Kidney (tissue), 14 donors: ENCODE results near the gene LIPA. TPM values are rescaled to one million over a fixed set of nuclear protein-coding genes. Genes with fewer than 3 reads are reported as not detected.

Experiments used
- DNase-seq, 5 donors: peaks; one replicate each; pipeline ENCODE4 v3.0.0-alpha.2; 2013 to 2020
- FAIRE-seq: peaks from 2 replicates; lab custom pipeline; 2012; peaks lifted over from hg19 to GRCh38; lab: Jason Lieb, UNC
- H3K27ac ChIP-seq, 2 donors: one replicate each; pipeline ENCODE4 v1.7.0; 2013; ENCODE audit warnings: low read depth in 2 of 2, low read length in 2 of 2, inconsistent platforms in 1 of 2
- H3K27me3 ChIP-seq: one replicate; pipeline ENCODE4 v1.7.1; 2013; ENCODE audit warnings: low read length, inconsistent platforms; ENCODE audit not compliant: control insufficient read depth, insufficient read depth
- H3K36me3 ChIP-seq, 3 donors: one replicate each; pipeline versions ENCODE4 v1.7.0 to v1.7.1; 2013; ENCODE audit warnings: low read length in 3 of 3, control low read depth in 1 of 3, inconsistent platforms in 1 of 3; ENCODE audit not compliant: insufficient read depth in 3 of 3, control insufficient read depth in 2 of 3
- H3K4me1 ChIP-seq, 3 donors: one replicate each; pipeline versions ENCODE4 v1.7.0 to v1.7.1; 2013; ENCODE audit warnings: low read length in 3 of 3, inconsistent platforms in 1 of 3, low read depth in 1 of 3; ENCODE audit not compliant: control insufficient read depth in 2 of 3, insufficient read depth in 2 of 3
- H3K4me3 ChIP-seq, 3 donors: one replicate each; pipeline versions ENCODE4 v1.7.0 to v1.8.1; 2013; ENCODE audit warnings: low read length in 3 of 3, control low read depth in 1 of 3, inconsistent platforms in 1 of 3
- H3K9ac ChIP-seq, 3 donors: one replicate each; pipeline versions ENCODE4 v1.7.0 to v1.7.1; 2013; ENCODE audit warnings: low read length in 3 of 3, control low read depth in 1 of 3, inconsistent platforms in 1 of 3
- H3K9me3 ChIP-seq, 3 donors: one replicate each; pipeline versions ENCODE4 v1.7.0 to v1.7.1; 2013; ENCODE audit warnings: low read length in 3 of 3, control low read depth in 1 of 3, inconsistent platforms in 1 of 3; ENCODE audit not compliant: control insufficient read depth in 2 of 3, insufficient read depth in 1 of 3
- intact Hi-C: fragments of 100-400 bp; cut with DNase I; formaldehyde crosslinking; loops from one replicate; pipeline ENCODE4 v1.11.1; 2022
- polyA plus RNA-seq: library from polyadenylated mRNA; stranded (reverse); fragments of 350-450 nt; fragmentation: Illumina TruSeq; extraction: RNeasy Lipid Tissue Mini Kit (QIAGEN cat#74804); gene quantifications from one replicate; pipeline ENCODE4 v1.2.3, GENCODE V29; 2014; ENCODE audit warnings: low read depth, low replicate concordance; ENCODE audit not compliant: insufficient read depth
- total RNA-seq: library from RNA; stranded (reverse); fragmentation: NEBNext Ultra II Directional; extraction: Animal tissue kit (Norgen Biotek cat#: 25700); gene quantifications from one replicate; pipeline ENCODE4 v1.2.1, GENCODE V29; 2021
- TF ChIP-seq, protein P1 (sequence below): IDR thresholded peaks from 3 replicates; pipeline ENCODE4 v1.5.1; 2012; ENCODE audit warnings: mild to moderate bottlenecking, moderate library complexity, borderline replicate concordance; ENCODE audit not compliant: insufficient read depth; ENCODE audit errors: extremely low read depth
- donor health status: control.
- donor health status: control.
- donor health status: control.
- donor health status: control.
- donor health status: control.
- donor health status: DM: yes; HTN: yes; CAD: no.
- donor health status: Normal renal cell carcinoma (clear cell type).

Gene LIPA
- total and polyA plus RNA-seq, 2 donors from 2014 or later, result 43.8 to 84.5 TPM

DNA sequence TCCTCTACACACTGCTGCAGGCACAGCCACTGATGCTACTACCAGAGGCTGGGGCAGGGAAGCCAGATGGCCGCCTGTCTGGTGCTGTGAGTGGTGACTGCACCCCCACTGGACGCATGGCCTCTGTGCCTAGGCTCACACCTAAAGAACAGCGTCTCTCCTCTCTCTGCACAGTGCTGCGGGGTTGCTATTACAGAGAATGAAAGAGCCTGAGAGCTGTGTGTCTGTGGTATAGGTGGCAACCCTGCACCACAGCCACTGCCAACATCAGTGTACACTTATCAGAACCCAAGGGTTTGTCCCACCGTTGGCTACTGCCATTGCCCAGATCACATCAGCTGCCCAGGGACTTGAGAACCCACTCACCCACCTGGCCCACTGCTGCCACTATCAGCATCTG is 46.2 kb upstream of the LIPA start:
- intact Hi-C loops, result no loop called here
- H3K27ac ChIP-seq, result no peak overlapping the region
- H3K36me3 ChIP-seq, result no peaks in the 10 kb centered on the region
- DNase-seq (no peak), FAIRE-seq (no peak)
- no peak overlapping the region for H3K9ac ChIP-seq
- no peaks in the 10 kb centered on the region for H3K27me3 ChIP-seq
- no peak overlapping the region for H3K4me3 ChIP-seq
- H3K9me3 ChIP-seq, result no peaks in the 10 kb centered on the region
- peaks cover 4 to 10% (median 7%) of the 10 kb centered on the region in 3 donors for H3K4me1 ChIP-seq
- TF ChIP-seq, protein P1, sequence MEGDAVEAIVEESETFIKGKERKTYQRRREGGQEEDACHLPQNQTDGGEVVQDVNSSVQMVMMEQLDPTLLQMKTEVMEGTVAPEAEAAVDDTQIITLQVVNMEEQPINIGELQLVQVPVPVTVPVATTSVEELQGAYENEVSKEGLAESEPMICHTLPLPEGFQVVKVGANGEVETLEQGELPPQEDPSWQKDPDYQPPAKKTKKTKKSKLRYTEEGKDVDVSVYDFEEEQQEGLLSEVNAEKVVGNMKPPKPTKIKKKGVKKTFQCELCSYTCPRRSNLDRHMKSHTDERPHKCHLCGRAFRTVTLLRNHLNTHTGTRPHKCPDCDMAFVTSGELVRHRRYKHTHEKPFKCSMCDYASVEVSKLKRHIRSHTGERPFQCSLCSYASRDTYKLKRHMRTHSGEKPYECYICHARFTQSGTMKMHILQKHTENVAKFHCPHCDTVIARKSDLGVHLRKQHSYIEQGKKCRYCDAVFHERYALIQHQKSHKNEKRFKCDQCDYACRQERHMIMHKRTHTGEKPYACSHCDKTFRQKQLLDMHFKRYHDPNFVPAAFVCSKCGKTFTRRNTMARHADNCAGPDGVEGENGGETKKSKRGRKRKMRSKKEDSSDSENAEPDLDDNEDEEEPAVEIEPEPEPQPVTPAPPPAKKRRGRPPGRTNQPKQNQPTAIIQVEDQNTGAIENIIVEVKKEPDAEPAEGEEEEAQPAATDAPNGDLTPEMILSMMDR, result no peak

DNA sequence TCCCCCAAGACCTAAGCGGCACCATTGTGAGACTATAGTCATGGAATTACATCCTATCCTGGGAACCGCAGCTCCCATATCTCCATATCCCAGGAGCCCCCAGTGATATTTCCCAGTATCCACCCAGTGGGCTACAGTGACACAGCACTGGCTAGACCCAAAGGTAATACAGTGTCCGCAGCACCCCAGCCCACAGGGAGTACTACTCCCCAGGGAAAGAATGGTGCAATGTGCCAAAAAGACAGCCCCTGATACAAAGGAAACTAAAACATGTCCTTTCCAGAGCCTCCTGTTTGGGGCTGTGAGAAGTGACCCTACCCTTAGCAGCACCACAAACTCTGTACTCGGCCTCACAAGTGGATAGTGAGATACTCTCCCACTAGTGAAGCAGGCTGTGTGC is 45.8 kb upstream of the LIPA start:
- no peaks in the 10 kb centered on the region for H3K9me3 ChIP-seq
- intact Hi-C loops, result no loop called here
- TF ChIP-seq, protein P1, result no peak

DNA sequence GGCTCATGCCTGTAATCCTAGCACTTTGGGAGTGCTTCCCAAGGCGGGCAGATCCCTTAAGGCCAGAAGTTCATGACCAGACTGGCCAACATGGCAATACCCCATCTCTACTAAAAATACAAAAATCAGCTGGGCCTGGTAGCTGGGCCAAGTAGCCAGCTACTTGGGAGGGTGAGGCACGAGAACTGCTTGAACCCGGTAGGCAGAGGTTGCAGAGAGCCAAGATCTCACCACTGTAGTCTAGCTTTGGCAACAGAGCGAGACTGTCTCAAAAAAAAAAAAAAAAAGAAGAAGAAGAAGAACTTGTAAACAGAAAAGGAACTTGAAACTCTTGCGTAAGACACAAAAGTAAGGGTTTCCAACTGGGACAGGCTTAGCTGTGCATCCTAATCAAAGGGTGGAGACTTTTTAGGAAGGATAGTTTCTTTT is 44.7 kb upstream of the LIPA start:
- H3K27ac ChIP-seq, result peak overlapping the region; percentile 53 to 57
- TF ChIP-seq, protein P1, result no peak
- no peaks in the 10 kb centered on the region for H3K36me3 ChIP-seq
- H3K27me3 ChIP-seq, result no peaks in the 10 kb centered on the region
- peaks cover 3 to 9% (median 7%) of the 10 kb centered on the region in 3 donors for H3K4me1 ChIP-seq
- no peaks in the 10 kb centered on the region for H3K9me3 ChIP-seq
- no peak overlapping the region for H3K9ac ChIP-seq
- intact Hi-C loops, result no loop called here
- H3K4me3 ChIP-seq, result no peak overlapping the region
- FAIRE-seq, result peak; percentile 81
- no peak for DNase-seq

More for the DNA sequence above, 45.8 kb upstream of the LIPA start:
- FAIRE-seq, result no peak
- Histone ChIP-seq H3K4me1 (peaks cover 4 to 10% (median 7%) of the 10 kb centered on the region in 3 donors), H3K9ac (no peak overlapping the region), H3K27me3 (no peaks in the 10 kb centered on the region), H3K36me3 (no peaks in the 10 kb centered on the region), H3K4me3 (no peak overlapping the region), H3K27ac (no peak overlapping the region)
- DNase-seq, result no peak

DNA sequence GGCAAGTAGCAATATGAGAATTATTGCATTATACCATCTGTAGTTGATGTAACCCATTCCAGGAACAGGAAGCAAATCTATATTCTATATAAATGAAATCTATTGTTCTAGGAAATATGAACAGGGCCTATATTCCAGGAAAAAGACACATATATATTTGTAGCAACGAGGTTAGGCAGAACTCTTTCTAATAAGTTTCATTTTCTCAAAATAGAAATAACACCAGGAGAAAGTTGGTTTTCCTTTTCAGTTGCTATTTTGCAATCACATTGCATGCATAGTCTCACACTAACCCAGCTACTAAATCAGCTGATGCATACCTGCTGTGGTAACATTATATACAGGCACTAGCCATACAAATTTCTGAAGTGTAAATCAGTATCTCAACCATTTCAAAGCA is 44.0 kb upstream of the LIPA start:
- TF ChIP-seq, protein P1, result no peak
- Histone ChIP-seq H3K4me3 (no peak overlapping the region), H3K9ac (no peak overlapping the region), H3K4me1 (peaks cover 0 to 4% (median 2%) of the 10 kb centered on the region in 3 donors), H3K27me3 (no peaks in the 10 kb centered on the region), H3K9me3 (no peaks in the 10 kb centered on the region), H3K36me3 (no peaks in the 10 kb centered on the region), H3K27ac (peak overlapping the region in 1 of 2 donors; percentile 53)
- DNase-seq, result no peak
- no peak for FAIRE-seq
- intact Hi-C loops, result no loop called here
